Measurements from ENCODE around the gene RTN4R.
A peak's percentile ranks its signal among the peaks of the same experiment; 100 is the strongest.
"Not testable (repeated sequence)": the region's sequence is repeated elsewhere in the genome, so short reads cannot be mapped to it uniquely, and the experiment has no call there.

RTN4R gene

DNA sequence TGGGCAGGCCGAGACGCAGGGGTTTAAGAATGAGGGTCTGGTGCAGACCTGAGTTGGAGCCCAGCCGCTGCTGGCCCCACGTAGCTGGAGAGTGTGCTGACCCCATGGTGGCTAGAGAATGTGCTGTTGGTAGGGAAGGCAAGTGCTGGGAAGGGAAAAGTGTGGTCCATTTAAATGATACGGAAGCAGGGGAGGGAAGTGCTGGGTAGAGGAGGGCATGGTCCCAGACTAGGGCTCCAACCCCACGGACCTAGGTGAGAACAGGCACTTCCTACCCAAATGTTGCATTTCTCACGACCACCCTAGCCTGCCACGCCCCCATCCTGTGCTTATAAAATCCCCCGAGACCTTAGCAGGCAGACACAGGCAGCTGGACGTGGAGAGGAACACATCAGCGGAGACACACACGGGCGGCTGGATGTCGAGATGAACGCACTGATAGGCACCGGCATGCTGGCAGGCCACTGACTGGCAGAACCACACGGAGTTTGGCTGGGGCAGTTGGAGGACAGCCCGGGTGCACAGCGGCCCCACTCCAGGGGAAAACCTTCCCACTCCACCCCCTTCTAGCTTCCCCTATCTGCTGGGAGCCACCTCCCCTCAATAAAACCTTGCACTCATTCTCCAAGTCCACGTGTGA is 18.8 kb upstream of the RTN4R start:
- DNase-seq, result not testable (repeated sequence)

DNA sequence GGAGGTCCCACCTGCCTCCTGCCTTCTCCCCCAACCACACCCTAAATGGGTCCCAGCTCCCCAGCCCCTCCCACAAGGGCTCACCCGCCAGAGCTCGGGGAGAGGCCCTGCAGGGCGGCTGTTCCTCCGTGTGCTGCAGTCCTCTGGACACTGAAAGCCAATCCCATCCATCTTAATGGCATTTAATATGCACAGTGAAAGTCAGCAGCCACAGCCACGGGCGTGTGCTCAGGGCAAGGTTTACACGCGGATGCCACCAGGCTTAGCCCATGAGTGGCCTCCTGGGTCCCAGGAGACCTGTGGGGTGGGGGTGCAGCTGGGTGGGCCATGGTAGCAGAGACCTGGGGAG is 18.2 kb upstream of the RTN4R start:
- DNase-seq, result not testable (repeated sequence)

DNA sequence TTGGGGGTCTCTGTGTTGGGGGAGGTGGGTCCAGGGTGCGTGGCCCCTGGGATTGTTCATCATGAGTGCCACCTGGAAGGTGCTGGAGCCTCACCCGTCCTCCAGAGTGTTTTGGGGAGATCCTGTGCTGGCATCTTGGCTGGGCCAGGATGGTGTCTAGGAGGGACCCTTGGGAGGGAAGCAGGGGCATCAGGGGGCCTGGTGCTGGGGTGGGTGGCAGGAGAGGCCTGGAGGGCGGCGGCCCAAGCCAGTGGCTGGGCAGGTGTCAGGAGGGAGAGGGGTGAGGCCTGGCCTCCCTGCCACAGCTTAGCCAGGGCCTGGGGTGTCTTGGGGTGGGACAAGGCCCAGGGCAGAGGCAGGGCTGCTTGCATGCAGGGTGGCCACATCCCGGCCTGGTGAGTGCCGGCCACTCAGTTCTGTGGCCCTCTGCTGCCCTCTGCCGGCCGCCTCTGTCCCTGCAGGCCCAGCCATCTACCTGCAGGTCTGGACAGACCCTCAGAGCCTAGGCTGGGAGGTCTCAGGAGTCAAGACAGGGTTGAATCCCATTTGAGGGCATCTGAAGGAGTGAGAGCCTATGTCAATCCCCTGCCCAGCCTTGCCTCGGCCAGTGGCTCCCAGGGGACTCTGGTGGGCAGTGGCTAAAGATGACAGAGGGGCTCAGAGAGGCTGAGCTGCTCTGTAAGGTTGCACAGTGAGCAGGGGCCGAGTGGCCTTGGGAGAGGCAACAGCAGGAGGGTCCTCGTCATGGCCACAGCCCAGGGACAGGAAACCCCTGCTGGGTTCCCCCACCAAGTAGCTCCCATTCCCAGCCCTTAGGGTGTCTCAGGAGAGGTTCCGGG is 17.6 kb upstream of the RTN4R start:
- DNase-seq, result peak in 1 of 2 experiments; percentile 1

DNA sequence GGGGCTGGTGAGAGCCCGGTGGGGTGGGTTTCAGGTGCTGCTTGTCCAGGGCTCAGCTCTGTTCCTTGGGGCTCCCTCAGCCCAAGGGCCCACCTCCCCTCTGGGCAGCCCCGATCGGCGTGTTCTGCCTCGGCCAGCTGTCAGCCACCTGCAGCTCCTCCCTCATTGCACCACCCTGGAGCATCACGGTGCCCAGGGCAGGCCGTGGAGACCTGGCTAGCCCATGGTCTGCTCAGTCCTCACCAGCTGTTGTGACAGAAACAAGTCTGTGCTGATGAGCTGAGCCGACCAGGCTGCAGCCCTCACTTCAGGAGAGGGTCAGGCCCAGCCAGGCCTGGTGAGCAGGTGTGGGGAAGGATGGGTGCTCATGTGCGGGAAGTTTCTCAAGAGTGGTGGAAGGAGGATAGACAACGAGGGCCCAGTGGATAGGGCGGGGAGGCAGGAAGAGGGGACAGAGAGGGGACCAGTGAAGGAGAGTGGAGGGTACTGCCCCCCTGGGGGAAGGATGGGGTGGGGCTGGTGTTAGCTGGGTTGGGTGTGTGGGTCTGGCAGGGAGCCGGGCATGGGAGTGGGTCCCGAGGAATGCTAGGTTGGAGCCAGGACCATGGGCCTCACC is 16.5 kb upstream of the RTN4R start:
- no peak for DNase-seq

DNA sequence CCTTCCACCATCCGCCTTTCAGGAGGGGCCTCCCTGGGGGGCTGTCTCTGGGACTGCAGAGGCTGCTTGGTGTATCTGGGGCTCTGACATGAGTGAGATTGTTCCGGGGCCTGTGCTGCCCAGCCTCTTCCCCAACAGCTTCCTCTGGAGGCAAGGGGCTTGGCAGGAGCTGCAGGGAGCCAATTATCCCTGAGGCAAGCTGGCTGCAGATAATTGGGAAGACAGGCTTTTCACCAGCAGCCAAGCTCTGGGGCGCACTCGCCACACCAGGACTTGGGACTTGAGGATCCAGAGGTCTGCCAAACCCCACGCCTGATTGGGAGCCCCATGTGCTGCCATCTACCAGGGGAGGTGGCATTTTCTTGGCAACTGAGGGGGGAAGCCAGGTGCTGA is 15.6 kb upstream of the RTN4R start:
- no peak for DNase-seq

DNA sequence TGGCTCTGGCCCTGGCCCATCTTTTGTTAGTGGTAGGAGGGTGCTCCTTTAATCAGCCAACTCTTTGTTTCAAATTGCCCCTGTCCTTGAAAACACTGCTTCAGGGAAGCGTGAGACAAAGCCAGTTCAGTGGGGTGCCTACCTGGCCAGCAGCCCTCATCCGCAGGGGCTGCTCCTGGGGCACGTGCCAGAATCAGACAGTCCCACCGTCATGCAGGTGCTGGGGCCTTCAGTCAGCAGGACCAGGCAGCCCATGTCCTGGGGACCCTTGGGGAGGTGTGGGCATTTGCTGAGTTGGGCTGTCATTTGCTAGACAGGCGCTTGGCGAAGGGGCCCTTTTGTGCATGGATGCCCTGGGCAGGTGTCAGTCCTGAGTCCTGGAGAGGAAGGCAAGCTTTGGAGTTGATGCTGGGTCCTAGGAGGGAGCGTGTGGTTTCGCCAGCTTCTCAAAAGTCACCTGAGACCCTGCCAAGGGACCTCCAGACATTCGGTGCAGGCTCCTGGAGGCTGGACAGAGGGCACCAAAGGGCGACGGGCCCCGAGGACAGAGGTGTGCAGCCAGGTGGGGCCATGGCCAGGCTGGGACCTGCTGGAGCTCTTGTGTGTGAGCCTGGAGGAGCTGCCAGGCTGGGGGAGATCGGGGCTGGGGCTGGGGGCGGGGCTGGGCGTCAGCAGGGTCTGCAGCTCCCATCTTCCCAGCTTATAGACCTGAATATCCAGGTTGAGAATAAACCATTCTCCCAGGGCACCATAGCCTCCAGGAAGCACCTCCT is 15.0 kb upstream of the RTN4R start:
- DNase-seq, result no peak

DNA sequence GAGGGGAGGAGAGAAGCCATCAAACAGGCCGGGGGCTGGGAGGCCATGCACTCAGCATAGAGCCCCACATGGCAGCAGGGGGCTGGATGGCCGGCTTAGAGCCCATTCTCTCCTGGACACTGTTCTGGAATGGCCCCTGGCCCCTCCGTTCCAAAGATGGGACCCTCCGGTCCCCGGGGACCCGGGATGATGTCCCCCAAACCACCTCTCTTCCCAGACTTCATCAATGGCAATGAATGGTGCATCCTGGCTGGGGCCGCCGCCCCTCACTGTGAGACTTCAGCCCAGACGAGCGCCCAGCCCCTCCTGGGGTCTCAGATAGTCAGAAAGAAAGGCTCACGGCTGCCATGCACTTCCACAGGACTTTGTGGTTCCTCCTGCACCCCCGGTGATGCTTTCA is 13.8 kb upstream of the RTN4R start:
- no peak for DNase-seq

DNA sequence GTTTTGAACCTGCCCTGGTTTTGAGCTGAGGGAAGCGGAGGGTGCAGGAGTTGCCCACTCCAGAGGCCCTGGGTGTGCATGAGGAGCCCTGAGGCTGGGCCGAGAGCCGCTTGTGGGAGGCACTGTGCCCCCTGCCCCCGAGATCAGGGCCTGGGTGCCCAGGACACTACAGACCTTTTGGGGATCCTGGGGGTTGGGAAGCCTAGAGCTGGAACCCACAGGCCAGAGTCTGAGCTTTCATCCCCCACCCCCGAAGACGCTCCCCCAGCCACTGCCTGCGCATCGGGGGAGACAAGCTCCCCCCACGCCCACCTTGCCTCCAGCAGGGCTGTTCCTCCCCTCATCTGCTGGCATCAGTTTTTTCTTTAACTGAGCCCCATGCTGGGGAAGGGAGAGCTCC is 13.4 kb upstream of the RTN4R start:
- not testable (repeated sequence) for DNase-seq

DNA sequence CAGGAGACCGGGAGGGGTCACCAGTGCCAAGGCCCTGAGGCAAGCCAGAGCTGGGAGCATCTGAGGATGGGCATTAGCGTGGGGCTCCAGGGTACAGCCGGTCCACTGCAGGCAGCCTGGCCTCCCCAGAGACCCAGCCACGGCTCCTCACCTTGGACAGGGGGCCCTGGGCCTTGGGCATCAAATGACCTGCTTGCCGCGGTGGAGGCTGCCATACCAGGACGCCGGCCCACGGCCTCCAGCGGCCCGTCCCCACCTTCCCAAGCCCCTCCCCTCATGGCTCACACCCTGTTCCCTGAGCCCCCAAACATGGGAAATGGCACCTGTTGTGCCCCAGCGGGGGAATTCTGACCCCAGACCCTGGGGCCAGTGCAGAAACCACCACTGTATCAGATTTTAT is 12.7 kb upstream of the RTN4R start:
- DNase-seq, result no peak

DNA sequence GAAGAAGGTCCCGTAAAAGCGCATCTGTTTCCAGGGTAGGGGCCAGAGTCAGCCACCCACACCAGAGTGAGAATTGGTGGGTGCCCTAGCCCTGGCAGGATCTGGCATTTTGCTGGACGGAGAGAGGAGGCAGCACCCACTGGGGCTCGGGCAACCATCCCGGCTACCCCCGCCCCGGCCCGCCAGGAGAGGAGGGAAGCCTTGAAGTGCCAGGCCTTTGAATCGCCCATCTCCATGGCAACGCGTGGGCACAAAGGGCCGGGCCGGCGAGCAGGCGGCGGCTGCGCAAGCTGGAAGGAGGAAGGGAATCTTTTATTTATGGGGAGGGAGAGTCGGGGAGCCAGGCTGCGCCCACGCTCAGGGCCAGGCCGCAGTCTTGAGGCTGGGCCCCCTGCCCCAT is 12.0 kb upstream of the RTN4R start:
- DNase-seq, result not testable (repeated sequence)

DNA sequence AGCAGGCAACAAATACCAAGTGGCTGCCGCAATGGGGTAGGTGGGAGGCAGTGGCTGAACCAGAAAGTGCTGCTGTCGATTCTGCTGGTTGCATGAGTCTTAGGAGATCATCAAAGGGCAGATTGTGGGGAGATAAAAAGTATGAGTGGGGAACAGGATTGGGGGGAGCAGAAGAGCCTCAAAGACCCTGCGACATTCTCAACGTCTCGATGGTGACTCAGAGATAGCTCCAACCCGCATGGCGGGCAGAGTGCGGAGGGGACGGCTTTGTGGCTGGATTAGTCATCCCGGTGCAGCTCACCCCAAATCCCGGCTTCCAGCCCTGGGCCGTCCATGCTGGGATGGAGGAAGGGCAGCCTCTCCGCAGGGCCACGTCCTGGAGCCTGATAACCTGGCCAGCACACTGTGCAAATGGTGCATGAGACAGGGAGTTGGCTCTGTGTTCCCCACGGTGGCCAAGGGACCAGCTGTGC is 11.6 kb upstream of the RTN4R start:
- DNase-seq, result no peak

DNA sequence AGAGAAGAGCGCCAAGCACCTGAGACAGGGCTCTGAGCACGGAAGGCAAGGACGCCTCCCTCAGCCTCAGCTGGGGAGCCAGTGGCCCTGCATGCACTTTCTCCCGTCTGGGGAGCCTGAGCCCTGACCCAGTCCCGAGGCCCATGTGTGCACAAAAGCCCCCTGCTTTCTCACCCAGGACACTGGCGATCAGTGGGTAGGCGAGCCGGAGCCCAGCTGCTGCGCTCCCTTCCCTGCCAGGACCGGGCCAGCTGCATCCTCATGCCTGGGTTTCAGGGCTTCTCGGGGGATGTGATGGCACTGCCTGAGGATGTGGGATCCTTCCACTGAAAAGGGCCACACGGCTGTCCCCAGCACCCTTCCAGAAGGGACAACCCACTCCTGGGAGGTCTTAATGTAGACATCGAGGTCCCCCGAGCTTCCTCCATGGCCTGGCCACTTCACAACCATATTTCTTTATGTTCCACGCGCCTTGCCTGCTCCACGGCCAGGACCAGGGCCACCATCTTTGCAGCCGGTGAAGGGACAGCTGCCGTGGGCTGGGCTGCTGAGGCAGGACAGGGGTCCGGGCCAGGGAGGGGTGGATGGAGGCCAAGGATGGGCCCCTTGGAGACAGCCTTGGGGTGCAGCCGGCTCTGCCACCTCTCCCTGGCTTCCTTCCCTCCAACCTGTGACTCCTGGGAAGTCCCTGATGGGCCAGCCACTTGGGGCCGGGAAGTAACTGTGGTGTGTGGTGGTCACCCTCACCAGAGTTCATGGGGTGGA is 10.8 kb upstream of the RTN4R start:
- DNase-seq, result not testable (repeated sequence)

DNA sequence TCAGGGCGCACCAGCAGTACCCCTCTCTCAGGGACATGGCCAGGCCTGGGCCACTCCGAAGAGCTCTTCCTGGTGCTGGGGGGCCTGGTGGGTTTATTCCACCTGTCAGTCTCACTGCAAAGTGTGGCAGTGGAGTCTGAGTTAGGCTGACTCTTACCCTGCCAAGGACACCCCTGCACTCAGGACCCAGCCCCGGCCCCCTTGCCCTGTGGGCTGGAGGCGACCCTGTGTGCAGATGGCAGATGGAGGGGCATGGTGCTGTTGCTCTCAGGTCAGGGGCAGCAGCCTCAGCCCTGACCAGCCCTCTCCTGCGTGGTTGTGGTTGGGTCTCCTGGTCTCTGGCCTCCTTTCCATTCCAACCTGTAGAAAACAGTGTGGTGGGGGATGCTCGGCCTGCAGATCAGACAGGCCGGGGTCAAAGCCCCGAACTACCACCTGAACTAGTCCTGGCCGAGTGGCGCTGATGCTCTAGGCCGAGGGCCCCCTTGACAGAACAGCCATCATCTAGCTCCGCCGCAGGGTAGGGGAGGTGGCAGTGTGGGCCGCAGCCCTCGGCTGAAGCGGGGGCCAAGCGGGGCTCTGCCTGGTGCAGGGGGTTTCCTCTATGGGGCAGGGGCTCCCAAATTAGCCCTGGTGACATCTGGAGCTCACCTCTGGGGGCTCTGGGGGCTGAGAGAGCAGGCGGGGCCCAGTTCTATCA is 10.0 kb upstream of the RTN4R start:
- not testable (repeated sequence) for DNase-seq

DNA sequence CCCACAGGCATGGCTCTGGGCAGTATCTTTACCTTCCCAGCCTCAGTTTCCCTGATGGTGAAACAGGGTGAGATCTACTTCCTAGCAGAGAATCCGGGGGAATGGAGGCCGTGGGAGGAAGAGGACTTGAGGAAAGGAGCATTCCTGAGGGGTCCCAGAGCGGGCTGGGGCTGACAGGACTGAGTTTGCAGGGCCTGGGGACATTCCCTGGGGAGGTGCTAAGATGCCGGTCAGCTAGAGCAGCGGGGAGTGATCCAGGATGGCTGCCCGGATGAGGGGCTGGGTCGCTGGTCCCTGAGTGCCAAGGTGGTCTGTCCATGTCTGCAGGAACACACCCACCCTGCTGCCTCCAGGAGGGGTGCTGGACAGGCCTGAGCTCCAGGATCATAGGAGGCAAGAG is 8.3 kb upstream of the RTN4R start:
- DNase-seq, result no peak

DNA sequence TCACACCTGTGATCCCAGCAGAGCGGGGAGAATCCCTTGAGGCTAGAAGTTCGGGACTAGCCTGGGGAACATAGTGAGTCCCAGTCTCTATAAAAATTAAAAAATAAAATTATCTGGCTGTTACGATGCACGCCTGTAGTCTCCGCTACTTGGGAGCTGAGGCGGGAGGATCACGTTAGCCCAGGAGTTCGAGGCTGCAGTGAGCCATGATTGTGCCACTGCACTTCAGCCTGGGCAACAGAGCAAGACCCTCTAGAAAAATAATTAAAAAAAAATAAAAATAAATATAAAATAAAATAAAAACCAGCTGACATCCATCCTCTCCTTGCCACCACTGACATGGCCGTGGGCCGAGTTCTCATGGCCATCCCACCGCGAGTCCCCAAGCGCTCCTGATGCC is 7.7 kb upstream of the RTN4R start:
- DNase-seq, result no peak

DNA sequence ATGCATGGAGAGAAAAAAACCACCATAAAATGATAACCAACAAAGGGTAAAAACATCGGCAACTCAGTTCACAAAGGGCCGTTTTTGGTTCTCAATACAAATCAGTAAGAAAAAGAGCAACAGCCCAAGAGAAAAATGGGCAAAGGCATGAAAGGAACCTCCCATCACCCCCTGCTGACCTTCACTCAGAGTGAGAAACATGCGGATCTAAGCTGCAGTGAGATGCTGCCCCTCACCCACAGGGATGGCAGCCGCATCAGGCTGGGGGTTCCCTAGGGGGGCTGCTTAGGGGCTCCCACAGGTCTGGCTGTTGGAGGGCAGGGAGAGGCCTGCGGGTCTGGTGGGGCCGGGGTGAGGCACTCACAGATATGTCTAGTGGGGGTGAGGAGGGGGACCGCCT is 7.2 kb upstream of the RTN4R start:
- DNase-seq, result not testable (repeated sequence)

DNA sequence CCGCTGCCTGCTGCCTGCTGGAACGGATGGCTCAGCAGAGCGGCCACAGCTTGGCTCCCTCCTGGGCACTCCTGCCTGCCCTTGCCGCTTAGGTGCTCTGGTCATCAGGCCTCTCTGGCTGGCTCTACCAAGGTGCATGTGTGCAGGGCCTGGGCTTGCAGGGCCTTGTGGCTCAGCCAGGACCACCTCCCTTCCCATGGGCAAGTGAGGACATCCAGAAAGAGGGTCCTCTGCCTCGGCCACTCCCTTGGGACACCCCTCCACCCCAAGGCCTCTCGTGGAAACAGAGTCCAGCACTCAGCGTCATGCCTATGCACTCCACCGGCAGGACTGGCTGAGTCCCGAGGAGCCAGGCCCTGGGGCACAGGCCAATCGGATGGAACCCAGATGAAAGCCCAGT is 6.3 kb upstream of the RTN4R start:
- not testable (repeated sequence) for DNase-seq

DNA sequence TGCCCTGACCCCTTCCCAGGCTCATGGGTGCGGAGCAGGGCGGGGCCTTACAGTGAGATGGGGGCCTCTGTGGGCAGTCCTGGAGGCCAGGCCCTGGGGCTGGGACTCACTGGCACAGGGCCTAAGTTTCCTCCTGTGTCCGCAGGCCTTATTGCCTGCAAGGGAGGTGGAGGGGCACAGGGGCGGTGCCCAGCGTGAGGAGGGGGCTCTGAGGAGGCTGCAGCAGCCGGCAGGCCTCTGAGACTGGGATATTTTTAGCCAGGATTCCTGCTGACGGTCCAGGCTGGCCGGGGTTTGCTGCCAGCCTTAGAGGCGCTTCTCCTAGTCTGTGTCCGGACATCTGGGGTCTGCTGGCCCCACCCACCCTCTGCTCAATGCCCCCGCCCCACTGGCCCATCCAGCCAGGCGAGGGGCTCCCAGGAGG is 5.7 kb upstream of the RTN4R start:
- no peak for DNase-seq

DNA sequence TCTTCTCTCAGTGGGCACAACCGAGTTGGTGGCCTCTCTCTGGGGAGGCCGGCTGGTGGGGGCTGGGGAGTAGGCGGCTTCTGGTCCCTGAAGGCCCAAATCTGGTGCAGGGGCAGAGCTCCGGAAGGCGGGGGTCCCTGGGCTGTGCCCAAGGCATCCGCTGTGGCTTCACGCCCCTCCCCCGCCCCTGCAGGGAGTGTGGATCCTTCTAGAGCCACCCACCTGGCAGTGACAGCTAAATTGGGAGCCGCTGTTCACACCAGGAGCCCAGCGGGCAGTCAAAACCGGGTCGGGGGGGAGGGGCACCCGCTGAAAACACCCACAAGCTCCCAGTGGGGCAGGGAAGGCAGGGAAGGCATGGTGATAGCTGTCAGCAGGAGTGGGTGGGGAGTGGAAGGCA is 4.6 kb upstream of the RTN4R start:
- DNase-seq, result no peak

DNA sequence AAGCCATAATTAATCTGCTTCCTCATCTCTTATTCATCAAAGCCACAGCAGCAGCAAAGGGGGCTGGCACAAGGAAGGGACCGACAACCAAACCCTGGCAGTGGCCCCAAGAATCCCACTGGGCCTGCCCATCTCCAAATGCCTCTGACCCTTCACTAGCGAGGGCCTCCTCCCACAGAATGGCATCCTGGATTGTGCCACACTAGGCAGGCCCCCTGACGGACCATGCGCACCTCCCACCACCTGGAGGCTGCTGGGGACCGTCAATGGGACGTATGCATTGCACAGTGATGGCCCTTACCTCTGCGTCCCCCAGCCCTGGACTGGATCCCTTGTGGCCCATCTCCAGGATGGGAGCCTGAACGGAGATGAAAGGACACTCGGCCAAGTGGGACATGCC is 4.1 kb upstream of the RTN4R start:
- DNase-seq, result no peak

DNA sequence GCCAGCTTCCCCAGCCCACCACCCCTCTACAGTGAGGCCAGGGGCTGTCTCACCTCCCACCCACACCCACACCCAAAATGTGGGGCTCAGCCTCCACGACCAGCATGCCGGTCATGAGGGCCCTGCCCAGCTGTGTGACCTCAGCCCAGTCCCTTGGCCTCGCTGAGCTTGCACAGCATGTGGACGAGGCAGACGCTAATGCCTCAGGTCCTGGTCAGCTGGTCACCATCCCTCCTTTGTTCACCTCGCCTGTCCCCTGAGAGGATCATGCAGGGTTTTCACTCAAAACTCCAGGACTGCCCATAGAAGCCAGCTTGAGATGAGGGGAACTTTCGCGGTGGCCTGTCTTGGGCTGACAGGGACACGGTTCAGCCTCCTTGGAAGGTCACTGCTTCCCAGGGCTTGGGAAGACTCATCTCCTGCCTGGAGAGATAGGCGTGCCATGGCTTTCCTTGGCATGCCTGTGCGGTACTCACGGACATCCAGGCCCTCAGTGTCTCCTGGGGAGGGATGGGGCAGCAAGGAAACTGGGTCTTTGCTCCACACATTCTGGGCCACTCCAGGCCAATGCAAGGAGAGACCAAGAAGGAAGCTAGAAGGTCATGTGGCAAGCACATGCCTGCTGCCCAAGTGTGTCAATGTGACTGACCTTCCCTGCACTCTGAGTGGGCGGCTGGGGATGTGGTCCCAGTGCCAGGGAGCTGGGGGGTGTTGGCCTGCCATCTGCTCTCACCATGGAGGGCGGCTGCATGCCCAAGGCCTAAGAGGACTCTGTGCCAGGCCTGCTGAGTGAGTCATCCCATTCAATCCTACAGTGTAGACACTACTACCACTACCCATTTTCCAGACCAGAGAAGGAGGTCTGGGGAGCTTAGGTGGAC is 3.2 kb upstream of the RTN4R start:
- no peak for DNase-seq

All from SW 1271 (cell line).